Measurements from ENCODE around the gene HS3ST5. TPM values are rescaled to one million over a fixed set of nuclear protein-coding genes. Genes with fewer than 3 reads are reported as not detected.

Gene HS3ST5
- total RNA-seq, 1 experiment from 2014 or later, result 8.7 TPM

GRCh38 chr6:114216789-114217467 is 125.9 kb downstream of the HS3ST5 start:
- ChIA-PET POLR2A (no interaction called here), CTCF (interaction anchor here (1.0 kb wide), 1 partner anchor 88 kb away, joined by 6 read pairs; no protein-coding TSS in a partner anchor)
- peaks cover 17% of the 10 kb centered on the region for H3K36me3 Mint-ChIP-seq
- TF ChIP-seq ATF1 (CRISPR knock-in tag; IDR thresholded peaks at IDR 0.05) (no peak), MYBL2 (CRISPR knock-in tag; IDR thresholded peaks at IDR 0.05) (no peak), MAX (CRISPR knock-in tag; IDR thresholded peaks at IDR 0.05) (no peak), ATF3 (CRISPR knock-in tag; conservative IDR thresholded peaks at IDR 0.05) (no peak), FOXP1 (CRISPR knock-in tag; IDR thresholded peaks at IDR 0.05; ENCODE audit: borderline replicate concordance) (no peak), ZNF121 (CRISPR knock-in tag; IDR thresholded peaks at IDR 0.05) (no peak), CTCF (IDR thresholded peaks at IDR 0.05) (no peak), AFF4 (CRISPR knock-in tag; IDR thresholded peaks at IDR 0.05; ENCODE audit: borderline replicate concordance) (no peak), ZNF232 (CRISPR knock-in tag; IDR thresholded peaks at IDR 0.05) (no peak), TEAD1 (CRISPR knock-in tag; IDR thresholded peaks at IDR 0.05) (no peak), IRF1 (CRISPR knock-in tag; IDR thresholded peaks at IDR 0.05) (no peak)
- ATAC-seq (no peak), DNase-seq (ENCODE audit: low spot score) (no peak)
- peaks cover 45% of the 10 kb centered on the region for H3K4me1 Mint-ChIP-seq
- no peak overlapping the region for H3K4me3 Mint-ChIP-seq
- H3K27me3 Mint-ChIP-seq (ENCODE audit: low read depth), result no peaks in the 10 kb centered on the region
- H3K9me3 Mint-ChIP-seq, result peaks cover 13% of the 10 kb centered on the region
- H3K27ac Mint-ChIP-seq, result 0 out of 2 replicates have a peak overlapping the region, but pooled peaks have one; percentile 7

GRCh38 chr6:114210467-114210866 is 132.4 kb downstream of the HS3ST5 start:
- DNase-seq (ENCODE audit: low spot score) (no peak), ATAC-seq (no peak)
- Mint-ChIP-seq H3K27ac (0 out of 2 replicates have a peak overlapping the region, but pooled peaks have one; percentile 8), H3K27me3 (ENCODE audit: low read depth) (no peaks in the 10 kb centered on the region), H3K4me3 (no peak overlapping the region), H3K4me1 (peaks cover 14% of the 10 kb centered on the region), H3K36me3 (peaks cover 28% of the 10 kb centered on the region), H3K9me3 (peaks cover 24% of the 10 kb centered on the region)
- POLR2A ChIA-PET, result no interaction called here
- CTCF ChIA-PET, result no interaction called here
- TF ChIP-seq NR2C2 (CRISPR knock-in tag; IDR thresholded peaks at IDR 0.05), result no peak
- no peak for TF ChIP-seq E2F1 (CRISPR knock-in tag; IDR thresholded peaks at IDR 0.05)
- TF ChIP-seq NFATC4 (CRISPR knock-in tag; IDR thresholded peaks at IDR 0.05), result no peak
- no peak for TF ChIP-seq NR1H2 (CRISPR knock-in tag; IDR thresholded peaks at IDR 0.05)
- TF ChIP-seq FOXJ3 (CRISPR knock-in tag; IDR thresholded peaks at IDR 0.05; ENCODE audit: borderline replicate concordance), result no peak
- TF ChIP-seq HMGXB4 (CRISPR knock-in tag; IDR thresholded peaks at IDR 0.05), result no peak
- no peak for TF ChIP-seq ARID4B (CRISPR knock-in tag; IDR thresholded peaks at IDR 0.05; ENCODE audit: borderline replicate concordance)

Data from WTC11 (cell line).